Astrocyte of the cerebellum (primary cell): ENCODE data around the gene ZNF853.
A peak's percentile ranks its signal among the peaks of the same experiment; 100 is the strongest.
"Not testable (repeated sequence)": the region's sequence is repeated elsewhere in the genome, so short reads cannot be mapped to it uniquely, and the experiment has no call there.

Source experiments
- DNase-seq: peaks from one replicate; pipeline ENCODE4 v3.0.0-alpha.2; 2011; ENCODE audit warnings: low read depth
- H3K4me3 ChIP-seq: 2 replicates; pipeline ENCODE4 v1.5.1; 2011; ENCODE audit warnings: mild to moderate bottlenecking, low read depth, low read length, moderate library complexity
- in situ Hi-C: cut with HindIII; loops from 2 replicates; pipeline ENCODE4 v1.10.0; 2017; ENCODE audit warnings: low sequenced_read_pairs
- TF ChIP-seq, protein P1 (sequence below): IDR thresholded peaks from 2 replicates; pipeline ENCODE4 v1.5.1; 2012; ENCODE audit warnings: low read length, low read depth, moderate library complexity, mild to moderate bottlenecking; ENCODE audit errors: missing control alignments

ZNF853 gene

DNA sequence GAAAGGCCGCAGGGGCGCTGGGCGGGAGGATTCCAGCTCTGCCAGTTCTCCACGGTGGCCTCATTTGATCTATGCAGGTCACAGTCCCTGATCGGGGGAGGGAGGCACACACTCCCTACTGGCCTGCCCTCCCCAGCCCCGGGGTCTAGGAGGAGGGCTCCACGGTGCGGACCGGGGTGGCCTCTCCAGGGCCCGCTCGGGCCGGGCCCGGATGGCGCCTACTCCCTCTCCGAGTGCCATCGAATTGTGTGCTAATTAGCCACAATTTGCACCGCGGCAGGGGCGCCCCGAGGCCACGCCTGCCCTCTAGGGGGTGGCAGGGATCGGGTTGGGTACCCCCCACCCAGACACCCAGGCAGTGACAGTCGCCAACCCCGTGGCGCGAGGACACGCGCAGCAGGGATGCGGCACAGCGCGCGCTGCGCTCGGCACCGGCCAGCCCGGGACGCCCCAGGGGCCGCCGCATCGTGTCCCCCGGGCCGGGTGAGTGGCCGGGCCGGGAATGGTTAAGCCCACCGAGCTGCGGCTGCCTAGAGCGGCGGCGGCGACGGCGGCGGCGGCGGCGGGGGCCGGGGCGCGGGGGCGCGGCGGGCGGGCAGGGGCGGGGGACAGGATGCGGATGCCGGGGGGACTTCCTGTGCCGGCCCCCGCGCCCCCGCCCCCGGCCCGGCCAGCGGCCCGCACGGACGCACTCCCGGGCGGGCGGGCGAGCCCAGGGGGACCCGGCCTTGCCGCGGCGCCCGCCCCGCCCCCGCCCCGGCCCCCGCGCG, at the start of gene ZNF853:
Gene ZNF853, plus strand, starts transcription at position 658 of the 770 bp plus-strand sequence. CDS start 565 bp downstream, outside the sequence.
- in situ Hi-C loops, result no loop called here
- peak within 1 kb of the TSS; percentile 53 for H3K4me3 ChIP-seq

DNA sequence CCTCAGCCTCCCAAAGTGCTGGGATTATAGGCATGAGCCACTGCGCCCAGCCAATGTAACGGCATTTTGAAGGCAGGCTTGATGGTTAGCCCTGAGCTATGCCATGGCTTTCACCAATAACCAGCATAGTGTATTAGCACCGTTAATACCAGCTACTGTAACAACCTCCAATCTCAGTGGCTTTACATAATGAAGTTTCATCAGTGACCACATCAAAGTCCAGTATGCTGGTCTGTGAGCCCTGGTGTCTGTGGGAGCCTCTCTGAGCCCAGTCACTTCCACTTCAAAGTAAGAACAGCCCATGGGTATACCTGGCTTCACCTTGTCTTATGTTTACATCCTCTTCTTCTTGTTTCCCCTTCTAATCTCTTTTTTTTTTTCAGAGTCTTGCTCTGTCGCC, 49.8 kb upstream of the ZNF853 start:
- TF ChIP-seq, protein P1, sequence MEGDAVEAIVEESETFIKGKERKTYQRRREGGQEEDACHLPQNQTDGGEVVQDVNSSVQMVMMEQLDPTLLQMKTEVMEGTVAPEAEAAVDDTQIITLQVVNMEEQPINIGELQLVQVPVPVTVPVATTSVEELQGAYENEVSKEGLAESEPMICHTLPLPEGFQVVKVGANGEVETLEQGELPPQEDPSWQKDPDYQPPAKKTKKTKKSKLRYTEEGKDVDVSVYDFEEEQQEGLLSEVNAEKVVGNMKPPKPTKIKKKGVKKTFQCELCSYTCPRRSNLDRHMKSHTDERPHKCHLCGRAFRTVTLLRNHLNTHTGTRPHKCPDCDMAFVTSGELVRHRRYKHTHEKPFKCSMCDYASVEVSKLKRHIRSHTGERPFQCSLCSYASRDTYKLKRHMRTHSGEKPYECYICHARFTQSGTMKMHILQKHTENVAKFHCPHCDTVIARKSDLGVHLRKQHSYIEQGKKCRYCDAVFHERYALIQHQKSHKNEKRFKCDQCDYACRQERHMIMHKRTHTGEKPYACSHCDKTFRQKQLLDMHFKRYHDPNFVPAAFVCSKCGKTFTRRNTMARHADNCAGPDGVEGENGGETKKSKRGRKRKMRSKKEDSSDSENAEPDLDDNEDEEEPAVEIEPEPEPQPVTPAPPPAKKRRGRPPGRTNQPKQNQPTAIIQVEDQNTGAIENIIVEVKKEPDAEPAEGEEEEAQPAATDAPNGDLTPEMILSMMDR, result no peak
- in situ Hi-C loops, result no loop called here
- no peak for DNase-seq
- no peak overlapping the region for H3K4me3 ChIP-seq

More for the DNA sequence above, at the start of gene ZNF853:
- TF ChIP-seq, protein P1, result no peak
- no peak for DNase-seq

DNA sequence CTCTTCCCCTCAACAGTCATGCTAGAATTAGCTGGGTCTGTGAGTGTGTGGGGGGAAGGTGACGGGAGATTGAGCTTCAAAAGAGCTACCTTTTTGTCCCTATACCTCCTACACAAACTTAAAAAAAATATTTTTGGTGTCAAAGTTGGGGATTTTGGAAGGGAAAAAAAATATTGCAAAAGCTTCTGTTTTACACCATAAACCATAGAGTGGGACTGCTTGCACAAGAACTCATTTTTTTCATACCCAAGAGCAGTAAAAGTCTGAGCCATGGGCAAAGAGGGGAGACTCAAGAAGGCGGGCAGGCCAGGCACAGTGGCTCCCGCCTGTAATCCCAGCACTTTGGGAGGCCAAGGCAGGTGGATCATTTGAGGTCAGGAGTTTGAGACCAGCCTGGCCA, 47.5 kb upstream of the ZNF853 start:
- TF ChIP-seq, protein P1, result no peak
- DNase-seq, result no peak
- no peak overlapping the region for H3K4me3 ChIP-seq
- in situ Hi-C loops, result no loop called here

DNA sequence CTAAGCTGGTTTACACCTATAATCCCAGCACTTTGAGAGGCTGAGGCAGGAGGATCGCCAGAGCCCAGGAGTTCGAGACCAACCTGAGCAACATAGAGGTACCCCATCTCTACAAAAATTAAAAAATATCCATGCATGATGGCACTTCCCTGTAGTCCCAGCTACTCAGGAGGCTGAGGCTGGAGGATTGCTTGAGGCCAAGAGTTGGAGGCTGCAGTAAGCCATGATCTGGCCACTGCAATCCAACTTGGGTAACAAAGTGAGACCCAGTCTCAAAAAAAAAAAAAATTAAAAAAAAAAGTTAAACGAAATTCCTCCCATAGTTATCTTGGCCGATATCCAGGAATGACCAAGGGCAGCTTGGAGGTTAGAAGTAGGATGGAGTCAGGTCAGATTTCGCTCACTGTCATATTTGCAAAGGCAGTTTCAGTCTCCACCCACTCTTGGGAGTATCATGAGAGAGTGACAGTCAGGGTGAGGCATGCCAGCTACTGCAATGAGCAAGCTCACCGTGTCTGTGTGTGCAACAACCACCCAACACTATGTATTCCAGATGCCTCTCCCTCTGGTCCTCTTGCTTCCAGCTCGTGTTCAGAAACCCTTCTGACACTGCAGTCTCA, 44.1 kb upstream of the ZNF853 start:
- in situ Hi-C loops, result no loop called here
- no peak for DNase-seq
- TF ChIP-seq, protein P1, result no peak
- H3K4me3 ChIP-seq, result no peak overlapping the region

DNA sequence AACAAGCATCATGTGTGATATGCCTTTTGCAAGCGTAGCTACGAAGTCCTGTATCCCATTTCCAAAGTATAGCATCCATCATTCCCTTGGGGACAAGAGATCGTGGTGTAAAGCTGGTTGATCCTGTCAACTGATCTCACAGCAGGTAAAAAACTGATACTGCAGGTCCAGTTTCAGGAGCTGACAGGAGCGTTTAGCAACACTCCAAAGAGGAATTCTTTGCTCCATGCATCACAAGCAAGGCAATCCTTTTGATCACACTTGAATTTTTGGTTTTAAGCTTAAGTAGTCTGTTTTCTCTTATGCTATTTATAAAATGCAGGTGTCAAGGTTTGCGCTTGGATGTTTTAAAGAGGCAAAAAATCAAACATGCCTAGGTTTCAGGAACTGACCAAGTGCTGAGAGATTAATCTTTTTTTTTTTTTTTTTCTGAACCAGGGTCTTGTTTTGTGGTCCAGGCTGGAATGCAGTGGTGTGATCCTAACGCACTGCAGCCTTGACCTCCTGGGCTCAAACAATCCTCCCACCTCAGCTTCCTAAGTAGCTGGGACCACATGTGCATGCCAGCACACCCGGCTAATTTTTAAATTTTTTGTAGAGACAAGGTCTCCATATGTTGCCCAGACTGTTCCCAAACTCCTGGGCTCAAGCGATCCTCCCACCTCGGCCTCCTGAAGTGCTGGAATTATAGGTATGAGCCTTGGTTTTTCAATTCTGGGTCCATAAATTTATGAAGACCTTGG, 40.0 kb upstream of the ZNF853 start:
- in situ Hi-C loops, result no loop called here
- no peak overlapping the region for H3K4me3 ChIP-seq
- no peak for DNase-seq
- TF ChIP-seq, protein P1, result no peak

DNA sequence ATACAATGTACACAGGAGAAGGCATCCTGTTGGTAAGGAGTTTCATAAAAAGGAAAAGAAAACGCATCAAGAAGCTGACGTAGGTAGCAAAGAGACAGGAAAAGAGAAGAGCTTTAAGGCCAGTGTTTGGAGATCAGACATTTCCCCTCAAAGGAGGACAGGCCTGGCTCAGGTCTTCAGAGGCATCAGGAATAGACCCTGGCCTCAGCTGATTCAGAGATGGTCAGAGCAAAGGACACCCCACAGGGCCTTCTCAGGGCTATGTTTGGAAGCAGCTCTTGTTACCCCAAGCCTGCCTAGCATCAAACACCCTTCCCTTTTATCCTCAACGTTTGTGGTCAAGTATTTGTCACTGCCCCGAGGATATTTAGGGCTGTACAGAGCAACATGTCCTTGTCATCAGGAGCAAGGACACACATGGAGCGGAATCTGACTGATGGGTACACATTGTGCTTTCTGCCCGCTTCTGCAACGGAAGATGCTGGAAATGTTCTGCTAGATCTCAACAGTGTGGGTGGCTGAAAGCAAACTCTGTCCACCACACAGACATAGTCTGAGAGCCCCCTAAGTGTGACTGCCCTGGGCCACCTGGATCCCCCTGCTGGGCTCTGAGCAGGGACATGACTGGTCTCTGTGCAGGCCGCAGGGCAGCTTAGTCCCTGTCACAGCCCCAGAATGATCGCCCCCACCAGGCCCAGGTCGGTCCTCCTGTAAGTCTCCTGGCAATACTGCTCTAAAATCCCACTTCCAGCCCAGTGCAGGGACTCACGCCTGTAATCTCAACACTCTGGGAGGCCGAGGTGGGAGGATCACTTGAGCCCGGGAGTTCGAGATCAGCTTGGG, 39.2 kb upstream of the ZNF853 start:
- peak overlapping the region; percentile 79 for H3K4me3 ChIP-seq
- TF ChIP-seq, protein P1, result no peak
- in situ Hi-C loops, result no loop called here
- DNase-seq, result no peak

DNA sequence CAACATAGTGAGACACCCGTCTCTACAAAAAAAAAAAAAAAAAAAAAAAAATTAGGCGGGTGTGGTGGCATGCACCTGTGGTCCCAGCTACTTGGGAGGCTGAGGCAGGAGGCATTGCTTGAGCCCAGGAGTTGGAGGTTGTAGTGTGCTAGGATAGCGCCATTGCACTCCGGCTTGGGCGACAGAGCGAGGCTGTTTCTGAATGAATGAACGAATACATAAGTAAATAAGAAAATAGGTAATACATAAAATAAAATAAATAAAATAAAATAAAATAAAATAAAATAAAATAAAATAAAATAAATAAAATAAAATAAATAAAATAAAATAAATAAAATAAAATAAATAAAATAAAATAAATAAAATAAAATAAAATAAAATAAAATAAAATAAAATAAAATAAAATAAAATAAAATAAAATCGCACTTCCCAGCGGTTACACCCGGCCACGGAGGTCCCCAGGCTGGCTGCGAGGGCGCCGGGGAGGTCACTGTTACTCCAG, 38.5 kb upstream of the ZNF853 start:
- in situ Hi-C loops, DNase-seq: not testable (repeated sequence)
- H3K4me3 ChIP-seq, result peak overlapping the region; percentile 79
